IMR-90 (cell line): ENCODE data around the gene PIR. TPM values are rescaled to one million over a fixed set of nuclear protein-coding genes. Genes with fewer than 3 reads are reported as not detected.

Experiments
- ATAC-seq: fragments of 200-7000 bp; cut with Tn5 transposase; 2 replicates; pipeline ENCODE4 v1.9.1; 2020; ENCODE audit warnings: low read depth, mild to moderate bottlenecking, moderate library complexity
- BruUV-seq: library from RNA; stranded (reverse); fragments of 400-500 nt; replicated peaks from 2 replicates; lab custom pipeline; 2021; lab: Mats Ljungman, UMichigan
- CTCF ChIA-PET: fragments of 300-600 bp; formaldehyde crosslinking; extraction: SDS; loops from one replicate; lab custom pipeline; 2021; ENCODE audit warnings: antibody characterized with exemption; lab: Yijun Ruan, JAX
- POLR2A ChIA-PET: fragments of 300-600 bp; sonication (Branson Sonifier 250); formaldehyde crosslinking; loops from one replicate; lab custom pipeline; 2022; ENCODE audit warnings: antibody characterized with exemption; ENCODE audit not compliant: unreplicated experiment; lab: Charles Lee
- DNase-seq: peaks from one replicate; pipeline ENCODE4 v3.0.0; 2013
- H2AFZ ChIP-seq: replicated peaks from 2 replicates; pipeline ENCODE3; 2013; ENCODE audit warnings: low read length, mild to moderate bottlenecking; ENCODE audit not compliant: poor library complexity
- H2AK5ac ChIP-seq: 2 replicates; pipeline ENCODE4 v1.6.1; 2013; ENCODE audit warnings: low read depth, low read length, inconsistent platforms
- H2AK9ac ChIP-seq: replicated peaks from 2 replicates; pipeline ENCODE3; 2013; ENCODE audit warnings: mild to moderate bottlenecking, low read depth, low read length, moderate library complexity; ENCODE audit not compliant: poor library complexity
- H2BK120ac ChIP-seq: 2 replicates; pipeline ENCODE4 v1.6.1; 2013; ENCODE audit warnings: low read depth, low read length, inconsistent platforms
- H2BK15ac ChIP-seq: 3 replicates; pipeline ENCODE4 v1.6.1; 2013; ENCODE audit warnings: low read depth, low read length, inconsistent platforms
- H2BK20ac ChIP-seq: 2 replicates; pipeline ENCODE4 v1.6.1; 2013; ENCODE audit warnings: low read depth, mild to moderate bottlenecking, inconsistent platforms, low read length, moderate library complexity
- H2BK5ac ChIP-seq: 2 replicates; pipeline ENCODE4 v1.6.1; 2013; ENCODE audit warnings: mild to moderate bottlenecking, low read depth, low read length, inconsistent platforms; ENCODE audit not compliant: poor library complexity, severe bottlenecking
- H3K14ac ChIP-seq: replicated peaks from 2 replicates; pipeline ENCODE4 v1.6.1; 2013; ENCODE audit warnings: low read depth, low read length, inconsistent platforms
- H3K18ac ChIP-seq: 2 replicates; pipeline ENCODE4 v1.6.1; 2013; ENCODE audit warnings: low read depth, low read length, control low read depth
- H3K23ac ChIP-seq: 2 replicates; pipeline ENCODE4 v1.6.1; 2013; ENCODE audit warnings: low read depth, low read length, inconsistent platforms
- H3K27ac ChIP-seq: 2 replicates; pipeline ENCODE4 v1.5.1; 2013; ENCODE audit warnings: mild to moderate bottlenecking, control low read depth, low read length; ENCODE audit not compliant: insufficient read depth
- H3K27me3 ChIP-seq: 2 replicates; pipeline ENCODE4 v1.6.1; 2013; ENCODE audit warnings: low read length; ENCODE audit not compliant: control insufficient read depth, insufficient read depth
- H3K36me3 ChIP-seq: 2 replicates; pipeline ENCODE4 v1.6.1; 2013; ENCODE audit warnings: low read length, mixed read lengths; ENCODE audit not compliant: control insufficient read depth, insufficient read depth
- H3K4ac ChIP-seq: 2 replicates; pipeline ENCODE4 v1.6.1; 2013; ENCODE audit warnings: low read depth, low read length, inconsistent platforms
- H3K4me1 ChIP-seq: 2 replicates; pipeline ENCODE4 v1.6.1; 2013; ENCODE audit warnings: low read length, mixed read lengths; ENCODE audit not compliant: control insufficient read depth, insufficient read depth
- H3K4me2 ChIP-seq: 2 replicates; pipeline ENCODE4 v1.6.1; 2013; ENCODE audit warnings: low read depth, mild to moderate bottlenecking, control low read depth, low read length, moderate library complexity
- H3K4me3 ChIP-seq: 2 replicates; pipeline ENCODE4 v1.5.1; 2013; ENCODE audit warnings: low read depth, mild to moderate bottlenecking, control low read depth, low read length, moderate library complexity; ENCODE audit not compliant: insufficient read depth
- H3K56ac ChIP-seq: 2 replicates; pipeline ENCODE4 v1.6.1; 2013; ENCODE audit warnings: low read length, inconsistent platforms; ENCODE audit not compliant: insufficient read depth; ENCODE audit errors: extremely low read depth
- H3K79me1 ChIP-seq, 2 experiments: 2 replicates each; pipeline ENCODE4 v1.6.1; 2013; ENCODE audit warnings: low read length in 2 of 2, inconsistent platforms in 1 of 2, low read depth in 1 of 2
- H3K9ac ChIP-seq: 2 replicates; pipeline ENCODE4 v1.6.1; 2013; ENCODE audit warnings: low read depth, low read length, control low read depth
- H3K9me1 ChIP-seq: 2 replicates; pipeline ENCODE4 v1.6.1; 2013; ENCODE audit warnings: low read length, inconsistent platforms; ENCODE audit not compliant: insufficient read depth
- H3K9me3 ChIP-seq: 2 replicates; pipeline ENCODE4 v1.6.1; 2013; ENCODE audit warnings: low read length; ENCODE audit not compliant: control insufficient read depth, insufficient read depth
- H4K20me1 ChIP-seq: 2 replicates; pipeline ENCODE4 v1.6.1; 2013; ENCODE audit warnings: low read length, inconsistent platforms; ENCODE audit not compliant: insufficient read depth
- H4K5ac ChIP-seq: 2 replicates; pipeline ENCODE4 v1.6.1; 2013; ENCODE audit warnings: mild to moderate bottlenecking, low read depth, low read length, control low read depth
- H4K8ac ChIP-seq, 2 experiments: 2 replicates each; pipeline ENCODE4 v1.6.1; 2013; ENCODE audit warnings: low read depth in 2 of 2, low read length in 2 of 2, control low read depth in 1 of 2, inconsistent platforms in 1 of 2
- H4K91ac ChIP-seq: 2 replicates; pipeline ENCODE4 v1.6.1; 2013; ENCODE audit warnings: low read depth, low read length, inconsistent platforms; ENCODE audit not compliant: insufficient read depth
- BHLHE40 ChIP-seq: fragments of 150-350 bp; IDR thresholded peaks from 2 replicates; pipeline ENCODE4 v1.6.1; 2016; ENCODE audit warnings: mild to moderate bottlenecking, low read depth, low read length
- CEBPB ChIP-seq: IDR thresholded peaks from 2 replicates; pipeline ENCODE4 v1.6.1; 2012; ENCODE audit warnings: low read depth, low read length, improper control_type of control experiment
- CTCF ChIP-seq: conservative IDR thresholded peaks from 2 replicates; pipeline ENCODE4 v1.5.1; 2012; ENCODE audit warnings: mild to moderate bottlenecking, low read depth, low read length, improper control_type of control experiment
- MAZ ChIP-seq: IDR thresholded peaks from 2 replicates; pipeline ENCODE4 v1.6.1; 2012; ENCODE audit warnings: low read depth, mild to moderate bottlenecking, low read length, improper control_type of control experiment, moderate library complexity, borderline replicate concordance
- RFX5 ChIP-seq: IDR thresholded peaks from 2 replicates; pipeline ENCODE4 v1.8.0; 2012; ENCODE audit warnings: low read depth, mild to moderate bottlenecking, low read length, moderate library complexity
- SMC3 ChIP-seq: fragments of 150-350 bp; IDR thresholded peaks from 2 replicates; pipeline ENCODE4 v1.6.1; 2016; ENCODE audit warnings: low read depth, mild to moderate bottlenecking, antibody characterized with exemption, low read length, moderate library complexity
- USF2 ChIP-seq: fragments of 150-350 bp; IDR thresholded peaks from 2 replicates; pipeline ENCODE4 v1.6.1; 2017; ENCODE audit warnings: mild to moderate bottlenecking, antibody characterized with exemption, low read length, low read depth
- WGBS, 2 experiments: methylation state at CpG; one replicate each; pipeline versions ENCODE4 v1.1.5 to v1.1.7; 2013; ENCODE audit warnings: missing lambda C conversion rate in 2 of 2; ENCODE audit not compliant: insufficient read length in 1 of 2; ENCODE audit errors: extremely low coverage in 2 of 2; 5-methylcytosine and 5-hydroxymethylcytosine counted together
- dilution Hi-C: fragments of 300-500 bp; cut with HindIII; formaldehyde crosslinking; loops from one replicate; pipeline ENCODE4 v1.14.3; 2018; ENCODE audit warnings: low sequenced_read_pairs; ENCODE audit not compliant: unreplicated experiment
- in situ Hi-C: fragments of 300-500 bp; cut with MboI; formaldehyde crosslinking; loops from 3 replicates; pipeline ENCODE4 v1.14.3; 2019; ENCODE audit warnings: low sequenced_read_pairs, inconsistent platforms, mixed read lengths
- intact Hi-C: fragments of 100-400 bp; cut with micrococcal nuclease; formaldehyde crosslinking; loops from 2 replicates; pipeline ENCODE4 v1.10.0; 2022
- polyA plus RNA-seq, 3 experiments: library from polyadenylated mRNA; depleted of rRNA; stranded (reverse); fragments of >200 nt; gene quantifications; 2 replicates each; pipeline ENCODE4 v1.2.3, GENCODE V29; 2012; ENCODE audit warnings: low replicate concordance in 1 of 3
- total RNA-seq: library from RNA; depleted of rRNA; stranded (reverse); fragments of >200 nt; gene quantifications from 2 replicates; pipeline ENCODE4 v1.2.3, GENCODE V29; 2012

The PIR gene
- total and polyA plus RNA-seq, 2 of the 4 experiments (the other 2 are of a cell fraction): 5.7 to 8.7 TPM

GRCh38 chrX:15373976-15374375 is 119.2 kb downstream of the PIR start:
- POLR2A ChIA-PET: no interaction called here
- no CpG with 5 or more reads among the region's 3 CpGs for WGBS, 2 experiments
- Histone ChIP-seq H2AK5ac (no peak overlapping the region), H2AFZ (no peak overlapping the region), H4K8ac (no peak overlapping the region), H3K36me3 (no peaks in the 10 kb centered on the region), H3K4me1 (peaks cover 1% of the 10 kb centered on the region; the same call in 1 of the 2 replicates), H3K4me3 (no peak overlapping the region), H3K79me1 (no peaks in the 10 kb centered on the region), H3K27me3 (peaks cover 2% of the 10 kb centered on the region; the same call in 1 of the 2 replicates), H2BK120ac (no peak overlapping the region), H3K9me3 (0 out of 2 replicates have a peak, but pooled peaks cover 2% of the 10 kb centered on the region), H3K9ac (no peak overlapping the region), H2BK20ac (no peak overlapping the region), H3K56ac (no peak overlapping the region), H2BK5ac (no peak overlapping the region), H4K20me1 (no peaks in the 10 kb centered on the region), H4K91ac (no peak overlapping the region), H3K23ac (no peak overlapping the region), H3K4me2 (no peak overlapping the region), H4K5ac (no peak overlapping the region; the same call in 1 of the 2 replicates), H3K18ac (no peak overlapping the region; the same call in 1 of the 2 replicates), H3K4ac (no peak overlapping the region), H3K9me1 (no peaks in the 10 kb centered on the region), H3K27ac (peak overlapping the region; percentile 50; the same call in 1 of the 2 replicates), H3K14ac (no peak overlapping the region), H2BK15ac (no peak overlapping the region), H2AK9ac (no peak overlapping the region)
- intact Hi-C loops (no loop called here), dilution Hi-C loops (no loop called here), in situ Hi-C loops (no loop called here)
- CTCF ChIA-PET: interaction anchor here (1.0 to 1.3 kb wide), 2 partner anchors 10 to 25 kb away, joined by 3 read pairs; no protein-coding TSS in a partner anchor
- BruUV-seq: no TSS peak
- peak; percentile 38 for DNase-seq
- TF ChIP-seq CTCF (no peak), CEBPB (no peak), MAZ (no peak), RFX5 (no peak), SMC3 (no peak), USF2 (no peak), BHLHE40 (no peak)
- ATAC-seq: peak; percentile 24; the same call in 1 of the 2 replicates
